Measurements from ENCODE around the gene NPAS3.

Gene NPAS3

DNA sequence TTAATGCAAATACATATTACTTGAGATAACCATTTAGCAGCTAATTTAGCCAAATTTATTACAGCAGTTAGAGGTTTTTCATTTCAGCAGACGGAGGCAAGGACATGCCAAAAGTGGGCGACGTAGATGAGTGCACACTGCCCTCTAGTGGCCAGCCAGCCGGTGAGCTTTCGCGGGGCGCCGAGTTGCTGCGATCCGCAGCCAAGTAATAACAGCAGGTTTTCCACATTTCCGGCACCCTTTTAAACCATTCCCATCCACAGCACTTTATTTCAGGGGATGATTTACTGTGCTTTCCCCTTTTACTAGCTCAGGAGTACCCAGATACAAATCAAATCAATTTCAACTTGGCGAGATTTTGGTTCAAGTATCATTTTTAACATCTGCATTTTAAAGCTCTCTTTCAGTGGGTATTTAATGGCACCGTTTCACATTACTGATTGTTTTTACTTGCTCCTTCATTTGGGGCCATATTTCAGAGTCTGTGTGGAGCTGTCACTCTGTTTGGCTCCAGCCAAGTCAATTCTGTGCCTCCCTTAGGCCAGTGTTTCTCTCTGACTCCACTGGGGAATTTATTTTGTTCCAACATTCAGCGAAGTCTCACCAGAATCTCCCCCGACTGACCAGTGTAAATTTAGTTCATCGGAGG lies 854.2 kb downstream of the NPAS3 start:
- peak; percentile 16 to 24 for DNase-seq (ENCODE audit: low read depth in 2 of 2)

DNA sequence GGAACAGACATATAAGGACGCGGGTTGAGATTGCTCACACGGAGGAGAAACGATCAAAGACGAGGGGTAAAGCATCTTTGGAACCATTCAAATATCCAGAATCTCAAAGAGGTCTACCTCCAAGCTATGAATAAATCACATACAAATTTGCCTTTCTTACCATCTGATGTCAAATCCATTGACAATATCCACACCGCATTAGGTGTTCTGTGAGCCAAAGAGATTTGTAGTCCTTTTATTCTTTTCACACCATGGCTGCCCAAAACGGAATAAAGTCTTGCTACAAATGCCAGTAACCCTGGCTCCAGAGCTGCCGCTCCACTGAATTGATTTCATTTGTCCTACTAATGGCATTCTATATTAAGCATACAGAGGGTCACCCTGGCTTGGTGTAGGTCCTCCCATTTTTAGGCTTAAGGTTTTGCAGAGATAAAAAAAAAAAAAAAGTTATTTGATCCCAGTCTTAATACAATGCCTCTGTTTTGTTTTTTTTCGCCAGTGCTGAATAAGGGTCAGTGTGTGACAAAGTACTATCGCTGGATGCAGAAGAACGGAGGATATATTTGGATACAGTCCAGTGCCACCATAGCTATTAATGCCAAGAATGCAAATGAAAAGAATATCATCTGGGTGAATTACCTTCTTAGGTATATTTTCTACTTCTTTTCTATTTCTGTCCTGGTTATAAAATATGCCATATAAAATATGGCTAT lies 854.9 kb downstream of the NPAS3 start:
- DNase-seq (ENCODE audit: low read depth in 2 of 2) = no peak

DNA sequence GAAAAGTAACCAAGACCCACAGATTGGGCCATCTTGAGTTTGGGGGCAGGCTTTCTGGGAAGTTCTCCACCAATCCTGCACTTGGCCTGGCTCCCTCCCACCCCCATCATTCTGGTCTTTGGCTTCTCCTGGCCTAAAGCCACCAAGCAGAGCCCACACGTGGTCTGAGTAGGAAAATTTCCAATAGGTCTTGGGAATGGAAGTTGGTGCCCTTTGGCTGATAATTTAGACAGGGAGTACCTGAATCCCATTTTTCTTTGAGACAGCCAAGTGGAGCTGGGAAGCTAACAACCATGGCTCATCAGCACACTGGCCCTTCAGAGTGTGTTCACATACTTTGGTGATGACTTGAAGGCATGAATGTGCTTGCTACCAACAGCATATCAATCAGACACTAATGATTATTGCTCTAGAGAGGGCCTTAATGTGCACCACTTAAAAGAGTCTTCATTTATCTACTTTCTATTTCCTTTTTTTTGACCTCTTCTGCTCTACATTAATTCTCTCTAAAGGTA lies 856.2 kb downstream of the NPAS3 start:
- no peak for DNase-seq (ENCODE audit: low read depth in 2 of 2)

DNA sequence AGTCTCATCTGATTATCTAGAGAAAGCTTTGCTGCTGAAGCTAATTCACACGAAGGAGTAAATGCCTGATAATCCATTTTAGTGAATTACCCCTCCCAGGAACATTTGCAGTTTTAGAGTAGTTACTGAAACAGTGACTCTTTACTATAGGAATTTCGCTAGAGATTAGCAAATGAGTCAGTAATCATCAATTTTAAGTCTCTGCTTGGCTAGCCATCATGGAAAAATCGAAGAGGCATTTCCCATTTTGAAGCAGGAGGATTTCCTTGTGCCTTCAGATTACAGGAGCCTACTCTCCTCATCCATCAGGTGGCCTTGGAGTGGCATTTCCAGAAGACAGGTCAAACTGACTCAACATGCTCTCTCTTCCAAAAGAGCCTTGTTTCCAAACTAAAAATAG lies 857.7 kb downstream of the NPAS3 start:
- no peak for DNase-seq (ENCODE audit: low read depth in 2 of 2)

DNA sequence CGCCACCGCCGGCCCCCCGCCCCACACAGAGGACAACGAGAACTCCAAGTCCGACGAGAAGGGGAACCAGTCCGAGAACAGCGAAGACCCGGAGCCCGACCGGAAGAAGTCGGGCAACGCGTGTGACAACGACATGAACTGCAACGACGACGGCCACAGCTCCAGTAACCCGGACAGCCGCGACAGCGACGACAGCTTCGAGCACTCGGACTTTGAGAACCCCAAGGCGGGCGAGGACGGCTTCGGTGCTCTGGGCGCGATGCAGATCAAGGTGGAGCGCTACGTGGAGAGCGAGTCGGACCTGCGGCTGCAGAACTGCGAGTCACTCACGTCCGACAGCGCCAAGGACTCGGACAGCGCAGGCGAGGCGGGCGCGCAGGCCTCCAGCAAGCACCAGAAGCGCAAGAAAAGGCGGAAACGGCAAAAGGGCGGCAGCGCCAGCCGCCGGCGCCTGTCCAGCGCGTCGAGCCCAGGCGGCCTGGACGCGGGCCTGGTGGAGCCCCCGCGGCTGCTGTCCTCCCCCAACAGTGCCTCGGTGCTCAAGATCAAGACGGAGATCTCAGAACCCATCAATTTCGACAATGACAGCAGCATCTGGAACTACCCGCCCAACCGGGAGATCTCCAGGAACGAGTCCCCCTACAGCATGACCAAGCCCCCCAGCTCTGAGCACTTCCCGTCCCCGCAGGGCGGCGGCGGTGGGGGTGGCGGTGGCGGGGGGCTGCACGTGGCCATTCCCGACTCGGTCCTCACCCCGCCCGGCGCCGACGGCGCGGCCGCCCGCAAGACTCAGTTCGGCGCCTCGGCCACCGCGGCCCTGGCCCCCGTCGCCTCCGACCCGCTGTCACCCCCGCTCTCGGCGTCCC lies 861.3 kb downstream of the NPAS3 start:
- no peak for DNase-seq (ENCODE audit: low read depth in 2 of 2)

DNA sequence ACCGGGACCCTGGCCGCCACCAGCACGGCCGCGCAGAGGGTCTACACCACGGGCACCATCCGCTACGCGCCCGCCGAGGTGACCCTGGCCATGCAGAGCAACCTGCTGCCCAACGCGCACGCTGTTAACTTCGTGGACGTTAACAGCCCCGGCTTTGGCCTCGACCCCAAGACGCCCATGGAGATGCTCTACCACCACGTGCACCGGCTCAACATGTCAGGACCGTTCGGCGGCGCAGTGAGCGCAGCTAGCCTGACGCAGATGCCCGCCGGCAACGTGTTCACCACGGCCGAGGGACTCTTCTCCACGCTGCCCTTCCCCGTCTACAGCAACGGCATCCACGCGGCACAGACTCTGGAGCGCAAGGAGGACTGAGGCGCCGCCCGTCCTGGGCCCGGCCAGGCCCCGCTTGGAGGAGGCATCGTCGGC lies 862.1 kb downstream of the NPAS3 start:
- no peak for DNase-seq (ENCODE audit: low read depth in 2 of 2)

DNA sequence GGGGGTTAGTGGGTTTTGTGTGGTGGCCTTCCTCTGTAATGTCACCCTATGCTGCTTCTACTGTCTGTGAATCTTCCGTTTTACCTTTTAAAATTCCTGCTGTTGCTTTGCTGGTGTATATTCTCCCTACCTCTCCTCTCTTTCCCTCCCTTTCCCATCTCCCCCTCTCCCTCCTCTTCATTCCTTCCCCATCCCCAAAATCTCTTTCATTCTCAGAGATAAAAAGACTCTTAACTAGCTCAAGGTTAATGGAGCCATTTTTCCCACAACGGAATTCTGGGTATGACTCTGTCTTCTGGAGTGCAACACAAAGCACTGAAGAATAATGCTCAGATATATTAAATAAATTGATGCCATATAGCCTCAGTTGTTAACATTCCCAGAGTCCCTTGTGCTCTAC lies 864.1 kb downstream of the NPAS3 start:
- no peak for DNase-seq (ENCODE audit: low read depth in 2 of 2)

DNA sequence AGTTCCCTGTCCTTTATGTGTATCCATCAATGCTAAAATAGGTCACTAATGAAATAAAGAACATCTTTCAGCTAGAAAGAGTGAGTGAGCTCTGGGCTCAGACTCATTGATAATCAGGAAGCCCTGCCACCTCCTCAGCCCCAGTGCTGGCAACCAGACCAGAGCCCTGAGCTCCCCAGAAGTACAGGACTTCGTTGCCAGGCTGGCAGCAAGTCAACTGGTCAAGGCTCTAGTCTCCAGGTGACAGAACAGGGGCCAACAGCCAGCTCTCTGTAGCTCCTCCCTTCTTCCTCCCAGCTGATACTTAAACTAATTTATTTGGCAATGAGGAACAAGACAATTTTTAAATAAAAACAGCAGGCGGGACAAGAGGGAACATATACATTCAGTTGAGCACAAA lies 866.9 kb downstream of the NPAS3 start:
- no peak for DNase-seq (ENCODE audit: low read depth in 2 of 2)

DNA sequence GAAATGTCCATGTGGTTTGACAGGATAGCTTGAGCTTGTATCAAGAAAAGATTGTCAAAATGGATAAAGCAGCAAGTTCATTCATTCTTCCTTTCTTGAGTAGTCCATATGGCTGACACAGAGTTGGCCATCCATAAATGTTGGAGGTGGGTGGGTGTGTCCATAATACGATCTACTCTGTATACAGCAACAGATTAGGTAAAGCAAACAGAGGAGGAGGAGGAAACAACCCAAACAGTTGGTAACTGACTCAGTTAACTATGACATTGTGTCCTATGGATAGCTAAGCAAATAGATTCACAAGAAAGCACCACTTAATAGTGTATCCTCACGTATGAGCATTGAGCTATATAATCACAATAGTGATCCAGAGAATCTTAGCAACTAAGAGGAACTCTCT lies 868.2 kb downstream of the NPAS3 start:
- no peak for DNase-seq (ENCODE audit: low read depth in 2 of 2)

DNA sequence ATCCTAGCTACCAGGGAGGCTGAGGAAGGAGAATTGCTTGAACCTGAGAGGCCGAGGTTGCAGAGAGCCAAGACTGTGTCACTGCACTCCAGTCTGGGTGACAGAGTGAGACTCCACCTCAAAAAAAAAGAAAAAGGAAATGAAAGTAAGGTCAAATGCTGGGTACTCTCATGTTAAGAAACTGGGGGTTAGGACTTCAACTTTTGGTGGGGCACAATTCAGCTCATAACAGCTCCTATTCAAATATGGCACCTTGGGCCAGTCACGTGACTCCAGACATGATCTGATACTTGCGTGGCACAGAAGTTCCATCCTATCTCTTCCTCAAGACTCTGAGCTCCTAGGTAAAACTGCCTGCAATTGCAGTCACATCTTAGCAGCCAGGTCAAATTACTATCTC lies 869.5 kb downstream of the NPAS3 start:
- DNase-seq (ENCODE audit: low read depth in 2 of 2) = no peak

DNA sequence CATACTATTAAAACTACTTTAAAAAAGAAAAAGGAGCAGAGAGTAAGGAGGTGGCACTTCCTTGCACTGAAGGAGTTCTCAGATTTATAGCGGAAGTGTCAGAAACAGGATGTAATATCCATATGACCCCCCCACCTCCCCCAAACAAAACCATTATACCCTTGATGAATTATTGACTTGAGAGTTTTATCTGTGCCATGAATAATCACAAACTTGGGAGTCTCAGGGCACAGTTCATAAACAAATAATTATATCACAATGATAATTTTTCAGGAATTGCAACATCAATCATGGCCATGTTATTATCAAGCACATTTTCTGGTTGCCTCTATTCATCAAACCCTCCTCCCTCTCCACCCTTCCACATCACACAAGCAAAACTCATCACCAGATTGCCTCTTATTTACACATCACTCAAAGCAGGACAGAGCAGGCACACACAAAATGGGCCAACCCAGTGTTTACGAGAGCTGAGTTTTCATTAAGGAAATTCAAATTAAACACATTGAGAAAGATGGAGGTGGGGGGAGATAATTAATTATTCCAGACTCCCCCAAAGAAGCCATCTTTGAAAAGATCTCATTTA lies 870.8 kb downstream of the NPAS3 start:
- DNase-seq (ENCODE audit: low read depth in 2 of 2) = no peak

DNA sequence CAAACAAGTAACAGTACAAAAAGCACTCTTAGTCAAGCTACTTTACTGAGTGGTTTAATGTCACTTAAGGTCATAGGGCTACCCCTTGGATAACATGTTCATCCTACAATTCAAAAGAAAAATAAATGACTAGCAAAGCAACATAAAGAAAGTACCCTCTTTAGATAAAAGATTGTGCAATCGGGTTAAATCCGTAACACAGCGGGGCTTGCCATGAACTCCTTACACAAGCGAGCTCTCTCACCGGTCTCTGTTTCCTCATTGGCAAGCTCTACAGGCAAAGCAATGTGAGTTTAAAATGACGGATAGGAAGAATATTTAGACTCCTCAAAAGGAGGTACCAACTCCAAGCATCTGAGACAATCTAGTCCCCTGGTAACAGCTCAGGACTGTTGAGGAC lies 871.6 kb downstream of the NPAS3 start:
- no peak for DNase-seq (ENCODE audit: low read depth in 2 of 2)

DNA sequence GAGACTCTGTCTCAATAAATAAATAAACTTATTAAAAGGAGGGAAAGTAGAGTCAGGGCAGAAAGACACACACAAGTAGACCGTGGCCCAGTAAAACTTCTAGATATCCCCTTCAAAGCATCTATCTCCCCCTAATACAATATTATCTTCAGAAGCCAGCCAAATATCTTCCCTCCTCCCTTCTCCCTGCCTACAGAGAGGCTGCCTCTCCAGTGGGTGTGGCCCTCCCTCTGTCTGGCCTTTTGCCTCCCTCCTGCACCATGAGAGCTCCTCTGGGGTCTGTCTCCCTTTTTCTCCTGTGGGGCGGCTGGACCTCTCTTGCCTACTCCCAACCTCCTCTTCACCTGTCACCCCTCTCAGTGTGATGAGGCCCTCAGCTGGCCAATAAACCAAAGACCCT lies 873.0 kb downstream of the NPAS3 start:
- no peak for DNase-seq (ENCODE audit: low read depth in 2 of 2)

DNA sequence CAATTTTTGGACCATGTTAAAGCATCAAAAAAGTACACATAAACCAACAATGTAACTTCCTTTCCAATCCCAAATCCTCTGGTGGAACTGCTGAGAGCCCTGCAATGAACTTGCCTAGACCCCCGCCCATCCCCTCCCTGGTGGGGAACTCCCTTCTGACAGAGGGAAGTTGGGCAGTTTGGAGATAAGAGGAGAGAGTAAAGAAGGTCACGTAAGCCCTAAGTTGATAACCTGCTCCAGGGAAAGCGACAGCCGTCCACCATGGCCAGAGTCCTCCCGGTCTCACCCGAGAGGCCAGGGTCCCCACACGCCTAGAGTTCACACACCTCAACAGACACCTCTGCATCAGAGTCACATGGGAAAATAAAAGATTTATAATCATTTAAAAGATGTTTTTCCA lies 873.5 kb downstream of the NPAS3 start:
- DNase-seq (ENCODE audit: low read depth in 2 of 2) = no peak

DNA sequence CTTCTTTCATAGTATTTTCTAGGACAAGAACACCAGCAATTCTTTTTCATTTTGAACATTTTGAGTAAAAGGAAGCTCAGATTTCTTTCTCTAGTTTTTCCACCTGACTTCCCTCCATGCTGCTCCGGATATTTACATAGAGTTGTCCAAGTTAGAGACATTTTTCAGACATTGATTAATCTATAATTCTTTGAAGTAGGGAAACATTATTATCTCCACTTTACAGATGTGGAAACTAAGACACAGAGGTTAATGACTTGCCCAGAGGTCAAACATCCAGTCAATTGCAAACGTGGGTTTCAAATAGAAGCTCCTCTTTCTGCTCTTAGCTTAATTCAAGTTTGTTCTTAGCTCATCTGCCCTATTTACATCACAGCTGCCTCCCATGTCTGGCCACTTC lies 873.9 kb downstream of the NPAS3 start:
- DNase-seq (ENCODE audit: low read depth in 2 of 2) = no peak

DNA sequence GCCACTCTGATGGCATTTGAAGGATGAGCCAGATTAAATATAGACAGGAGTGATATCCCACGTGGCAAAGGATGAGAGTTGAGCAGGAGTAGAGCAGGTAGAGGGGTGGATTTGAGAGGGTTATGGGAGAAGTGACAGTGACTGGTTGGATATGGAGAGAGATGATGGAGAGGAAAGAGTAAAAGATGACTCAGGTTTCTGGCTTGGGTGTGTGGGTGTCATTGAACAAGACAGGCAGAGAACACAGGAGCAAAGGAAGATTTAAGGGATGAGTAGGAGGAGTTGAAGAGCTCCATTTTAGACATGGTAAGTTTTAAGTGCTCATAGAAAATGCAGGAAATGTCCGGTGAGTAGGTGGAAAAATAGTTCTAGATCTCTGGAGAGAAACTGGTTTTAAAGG lies 875.3 kb downstream of the NPAS3 start:
- DNase-seq (ENCODE audit: low read depth in 2 of 2) = no peak

DNA sequence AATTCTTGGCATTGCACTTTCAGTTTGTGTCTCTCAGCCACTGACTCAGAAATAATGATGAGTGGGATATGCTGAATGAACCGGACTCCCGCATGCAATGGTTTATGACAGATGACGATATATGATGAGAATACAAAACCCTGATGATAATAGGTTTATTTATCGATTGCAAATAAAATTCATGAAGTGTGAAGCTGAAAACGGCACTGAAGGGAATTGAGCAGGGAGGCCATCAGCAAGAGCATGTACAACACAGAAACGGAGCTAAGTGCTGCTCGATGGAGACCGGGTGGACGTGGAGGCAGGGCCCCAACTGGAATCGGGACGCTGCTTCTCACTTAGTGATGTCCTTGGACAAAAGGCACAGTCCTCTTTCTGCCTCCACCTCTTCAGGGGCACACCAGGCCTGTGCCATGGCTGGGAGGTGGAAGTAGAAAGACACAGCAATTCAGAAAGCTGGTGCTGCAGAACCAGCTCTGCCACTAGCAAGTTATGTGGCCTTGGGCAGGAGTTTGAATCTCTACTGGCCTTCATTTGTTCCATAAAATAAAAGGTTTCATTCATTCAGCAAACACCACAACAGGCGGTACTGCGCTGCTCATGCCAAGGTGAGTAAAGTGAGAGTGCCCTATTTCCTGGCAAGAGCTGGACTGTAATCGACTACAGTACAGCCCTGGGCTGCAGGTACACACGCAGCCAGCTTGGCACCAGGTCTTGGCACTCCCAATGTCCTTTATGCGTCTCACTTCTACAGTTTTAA lies 895.2 kb downstream of the NPAS3 start:
- no peak for DNase-seq (ENCODE audit: low read depth in 2 of 2)

DNA sequence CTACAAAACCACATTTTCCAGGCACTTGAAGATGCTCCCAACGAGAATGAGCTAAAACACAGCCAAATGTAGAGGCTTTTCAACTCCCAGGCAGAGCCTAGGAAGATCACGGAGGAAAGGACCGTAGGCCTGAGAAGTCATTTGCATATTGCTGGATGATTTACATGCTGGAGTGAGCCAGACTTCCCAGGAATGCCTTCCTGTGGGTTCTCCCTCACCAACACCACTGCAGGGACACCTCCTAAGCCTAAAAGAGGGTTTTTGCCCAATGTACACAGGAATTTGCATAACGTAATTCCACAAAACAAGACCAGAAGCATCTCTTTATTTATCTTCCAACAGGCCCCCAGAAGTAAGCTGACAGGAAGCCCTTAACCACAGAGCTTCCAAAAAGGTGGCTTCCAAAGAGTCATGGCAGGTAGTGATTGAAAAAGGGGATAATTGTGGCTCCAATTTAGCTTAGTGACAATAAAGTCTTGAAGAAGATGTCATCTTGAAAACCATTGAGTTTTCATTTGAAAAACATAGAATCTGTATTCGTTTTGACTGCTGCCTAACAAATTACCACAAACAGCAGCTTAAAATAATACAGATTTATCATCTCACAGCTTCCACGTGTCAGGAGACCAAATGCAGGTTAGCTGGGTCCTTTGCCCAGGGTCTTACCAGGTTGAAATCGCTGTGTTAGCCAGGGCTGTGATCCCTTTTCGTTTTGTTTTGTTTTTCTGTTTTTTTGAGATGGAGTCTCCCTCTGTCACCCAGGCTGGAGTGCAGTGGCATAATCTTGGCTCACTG lies 896.0 kb downstream of the NPAS3 start:
- no peak for DNase-seq (ENCODE audit: low read depth in 2 of 2)

DNA sequence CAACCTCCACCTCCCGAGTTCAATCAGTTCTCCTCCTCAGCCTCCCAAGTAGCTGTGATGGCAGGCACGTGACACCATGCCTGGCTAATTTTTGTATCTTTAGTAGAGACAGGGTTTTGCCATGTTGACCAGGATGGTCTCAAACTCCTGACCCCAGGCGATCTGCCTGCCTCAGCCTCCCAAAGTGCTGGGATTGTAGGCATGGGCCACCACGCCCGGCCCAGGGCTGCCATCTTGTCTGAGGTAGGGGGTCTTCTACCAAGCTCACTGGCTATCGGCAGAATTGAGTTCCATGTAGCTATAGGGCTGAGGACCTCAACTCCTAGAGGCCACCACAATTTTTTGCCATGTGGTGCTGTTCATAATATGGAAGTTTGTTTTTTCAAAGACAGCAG lies 896.6 kb downstream of the NPAS3 start:
- no peak for DNase-seq (ENCODE audit: low read depth in 2 of 2)

DNA sequence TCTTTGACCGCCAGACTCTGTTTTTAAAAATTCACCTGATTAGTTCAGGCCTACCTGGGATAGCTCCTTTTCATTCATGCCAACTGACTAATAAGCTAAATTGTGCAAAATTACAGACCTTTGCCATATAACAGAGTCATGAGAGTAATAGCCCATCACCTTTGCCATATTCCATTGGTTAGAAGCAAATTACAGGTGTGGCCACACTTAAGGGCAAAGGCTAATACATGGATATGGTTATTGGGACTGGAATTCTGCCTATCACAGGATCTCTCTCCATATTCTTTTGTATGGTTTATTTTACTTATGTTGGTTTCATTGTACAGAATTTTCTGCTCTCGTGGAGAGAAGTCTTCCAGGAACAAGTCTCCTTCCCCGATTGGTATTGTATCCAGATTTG lies 897.0 kb downstream of the NPAS3 start:
- no peak for DNase-seq (ENCODE audit: low read depth in 2 of 2)
